NB4 (cell line): ENCODE data around the gene ARHGAP26.

Source experiments
- DNase-seq: peaks from one replicate; pipeline ENCODE4 v3.0.0; 2010; ENCODE audit warnings: low read depth
- H3K4me3 ChIP-seq: one replicate; pipeline ENCODE4 v1.5.1; 2011; ENCODE audit warnings: mild to moderate bottlenecking, low read depth, low read length, moderate library complexity
- CTCF ChIP-seq: IDR thresholded peaks from one replicate; pipeline ENCODE4 v1.5.1; 2012; ENCODE audit warnings: low read depth, low read length
- MAX ChIP-seq: IDR thresholded peaks from 2 replicates; pipeline ENCODE4 v1.6.1; 2011; ENCODE audit warnings: low read depth, low read length
- MYC ChIP-seq: IDR thresholded peaks from 2 replicates; pipeline ENCODE4 v1.6.1; 2011; ENCODE audit warnings: low read depth, low read length
- POLR2A ChIP-seq: IDR thresholded peaks from 2 replicates; pipeline ENCODE4 v1.6.1; 2011; ENCODE audit warnings: mild to moderate bottlenecking; ENCODE audit not compliant: insufficient read length; ENCODE audit errors: extremely low read depth

ARHGAP26 gene

DNA sequence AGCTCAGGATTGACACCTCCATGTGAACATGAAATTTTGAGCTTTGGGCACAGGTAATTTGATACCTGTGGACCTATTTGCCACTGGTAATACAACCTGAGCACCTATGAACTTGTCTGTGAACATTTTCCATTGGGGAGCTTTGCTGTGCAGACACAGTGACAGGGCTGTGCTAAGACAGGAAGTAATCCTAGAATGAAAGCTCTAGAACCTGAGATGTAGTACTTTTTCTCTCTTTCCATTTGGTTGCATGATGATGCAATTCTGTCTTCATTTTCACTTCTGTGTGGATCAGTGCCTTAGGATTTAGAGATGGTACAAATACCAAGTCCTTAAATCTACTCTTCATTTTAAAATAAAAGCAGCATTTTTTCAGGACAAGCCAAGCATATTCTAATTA lies 416.4 kb downstream of the ARHGAP26 start:
- TF ChIP-seq MYC (no peak), POLR2A (no peak), MAX (no peak), CTCF (no peak)
- no peak for DNase-seq
- no peak overlapping the region for H3K4me3 ChIP-seq

DNA sequence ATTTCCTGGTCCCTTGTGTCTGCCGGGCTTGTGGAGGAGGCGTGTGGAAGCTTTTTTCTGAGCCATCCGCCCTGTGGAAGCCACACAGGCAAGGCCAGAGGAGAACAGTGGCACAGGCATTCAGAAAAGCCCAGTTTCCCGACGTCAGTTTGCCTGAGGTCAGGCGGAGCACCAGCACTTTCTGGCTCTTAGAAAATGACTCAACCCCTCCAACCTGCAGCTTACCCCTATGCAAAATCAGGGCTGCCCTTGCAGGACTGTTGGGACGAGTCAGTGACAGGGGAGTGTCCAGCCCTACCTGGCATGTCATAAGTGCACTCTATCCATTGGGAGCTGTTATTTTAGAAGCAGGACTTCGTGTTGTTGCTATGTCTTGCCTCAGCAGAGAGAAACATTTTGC lies 417.3 kb downstream of the ARHGAP26 start:
- no peak for TF ChIP-seq MYC
- TF ChIP-seq CTCF = no peak
- no peak for TF ChIP-seq MAX
- no peak for TF ChIP-seq POLR2A
- no peak for DNase-seq
- no peak overlapping the region for H3K4me3 ChIP-seq

- DNase-seq = no peak
- TF ChIP-seq POLR2A = no peak
- TF ChIP-seq CTCF = no peak
- no peak for TF ChIP-seq MYC
- no peak for TF ChIP-seq MAX
- no peak overlapping the region for H3K4me3 ChIP-seq
Observed at GRCh38 chr5:143188083-143188482, 417.9 kb downstream of the ARHGAP26 start.

- no peak overlapping the region for H3K4me3 ChIP-seq
- DNase-seq = no peak
- TF ChIP-seq POLR2A (no peak), MAX (no peak), MYC (no peak), CTCF (no peak)
Observed at GRCh38 chr5:143188692-143189091, 418.5 kb downstream of the ARHGAP26 start.

DNA sequence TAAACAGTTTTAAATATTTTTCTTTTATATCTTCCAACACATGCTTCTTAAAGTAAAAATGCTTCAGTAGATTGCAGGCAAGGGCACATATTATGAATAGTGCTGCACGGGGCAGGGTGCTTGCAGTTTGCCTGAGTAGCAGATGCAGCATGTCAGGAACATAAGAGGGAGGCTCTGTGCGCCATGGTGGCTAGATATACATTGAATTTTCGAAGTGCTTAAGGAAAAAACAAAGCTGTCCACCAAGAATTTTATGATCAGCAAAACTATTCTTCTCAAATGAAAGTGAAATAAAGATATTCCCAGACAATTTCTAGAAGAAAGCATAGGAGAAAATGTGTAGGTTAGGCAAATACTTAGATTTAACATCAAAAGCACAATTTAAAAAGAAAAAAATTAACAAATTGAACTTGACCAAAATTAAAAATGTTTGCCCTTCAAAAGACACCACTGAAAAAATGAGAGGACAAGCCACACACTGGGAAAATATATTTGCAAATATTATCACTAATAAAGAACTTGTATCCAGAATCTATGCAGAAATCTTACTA lies 420.2 kb downstream of the ARHGAP26 start:
- no peak overlapping the region for H3K4me3 ChIP-seq

More for the DNA sequence above, 420.2 kb downstream of the ARHGAP26 start:
- TF ChIP-seq CTCF = no peak
- DNase-seq = no peak
